GM10248 (cell line): ENCODE results near the gene ENPEP.
A peak's percentile ranks its signal among the peaks of the same experiment; 100 is the strongest.
"Not testable (repeated sequence)": the region's sequence is repeated elsewhere in the genome, so short reads cannot be mapped to it uniquely, and the experiment has no call there.

ENCODE experiments used
- CTCF ChIA-PET: fragments of 300-600 bp; sonication (Branson Sonifier 250); formaldehyde crosslinking; extraction: SDS; loops from one replicate; lab custom pipeline; 2021; ENCODE audit warnings: antibody characterized with exemption; lab: Yijun Ruan, JAX
- POLR2A ChIA-PET: fragments of 350-650 bp; sonication (Branson Sonifier 250); formaldehyde crosslinking; extraction: SDS; loops from one replicate; lab custom pipeline; 2020; ENCODE audit warnings: antibody characterized with exemption; lab: Yijun Ruan, JAX
- DNase-seq: peaks from one replicate; pipeline ENCODE4 v3.0.0; 2012; ENCODE audit errors: extremely low spot score
- TF ChIP-seq, protein P1 (sequence below): IDR thresholded peaks from 2 replicates; pipeline ENCODE4 v1.5.1; 2012; ENCODE audit warnings: mild to moderate bottlenecking, low read depth; ENCODE audit errors: extremely low read depth, missing control alignments, control extremely low read depth

ENPEP gene

GRCh38 chr4:110544594-110544993, 68.6 kb downstream of the ENPEP start:
- POLR2A ChIA-PET = no interaction called here
- CTCF ChIA-PET = interaction anchor here (1.7 kb wide), 1 partner anchor 25 kb away, joined by 4 read pairs; no protein-coding TSS in a partner anchor
- TF ChIP-seq, protein P1, sequence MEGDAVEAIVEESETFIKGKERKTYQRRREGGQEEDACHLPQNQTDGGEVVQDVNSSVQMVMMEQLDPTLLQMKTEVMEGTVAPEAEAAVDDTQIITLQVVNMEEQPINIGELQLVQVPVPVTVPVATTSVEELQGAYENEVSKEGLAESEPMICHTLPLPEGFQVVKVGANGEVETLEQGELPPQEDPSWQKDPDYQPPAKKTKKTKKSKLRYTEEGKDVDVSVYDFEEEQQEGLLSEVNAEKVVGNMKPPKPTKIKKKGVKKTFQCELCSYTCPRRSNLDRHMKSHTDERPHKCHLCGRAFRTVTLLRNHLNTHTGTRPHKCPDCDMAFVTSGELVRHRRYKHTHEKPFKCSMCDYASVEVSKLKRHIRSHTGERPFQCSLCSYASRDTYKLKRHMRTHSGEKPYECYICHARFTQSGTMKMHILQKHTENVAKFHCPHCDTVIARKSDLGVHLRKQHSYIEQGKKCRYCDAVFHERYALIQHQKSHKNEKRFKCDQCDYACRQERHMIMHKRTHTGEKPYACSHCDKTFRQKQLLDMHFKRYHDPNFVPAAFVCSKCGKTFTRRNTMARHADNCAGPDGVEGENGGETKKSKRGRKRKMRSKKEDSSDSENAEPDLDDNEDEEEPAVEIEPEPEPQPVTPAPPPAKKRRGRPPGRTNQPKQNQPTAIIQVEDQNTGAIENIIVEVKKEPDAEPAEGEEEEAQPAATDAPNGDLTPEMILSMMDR = no peak
- no peak for DNase-seq

DNA sequence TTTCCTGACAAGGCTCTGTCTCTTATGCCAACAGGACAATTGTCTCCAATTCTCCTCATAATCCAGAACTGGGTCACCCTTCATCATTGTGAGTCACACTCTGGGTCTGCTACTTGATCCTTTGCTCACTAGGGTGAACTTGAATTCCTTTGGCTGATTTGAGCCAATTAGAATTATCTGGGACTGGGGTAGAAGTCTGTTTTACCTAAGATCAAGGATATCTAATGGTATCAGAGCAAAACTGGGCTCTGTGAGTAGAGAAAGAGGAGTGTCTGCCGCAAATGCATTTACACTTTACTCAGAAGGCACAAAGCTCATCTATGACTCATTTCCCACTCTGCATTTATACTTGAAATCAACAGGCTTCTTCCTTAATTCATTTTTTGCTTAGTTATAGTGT, 74.3 kb downstream of the ENPEP start:
- TF ChIP-seq, protein P1 = no peak
- POLR2A ChIA-PET = no interaction called here
- DNase-seq = no peak
- CTCF ChIA-PET = no interaction called here

DNA sequence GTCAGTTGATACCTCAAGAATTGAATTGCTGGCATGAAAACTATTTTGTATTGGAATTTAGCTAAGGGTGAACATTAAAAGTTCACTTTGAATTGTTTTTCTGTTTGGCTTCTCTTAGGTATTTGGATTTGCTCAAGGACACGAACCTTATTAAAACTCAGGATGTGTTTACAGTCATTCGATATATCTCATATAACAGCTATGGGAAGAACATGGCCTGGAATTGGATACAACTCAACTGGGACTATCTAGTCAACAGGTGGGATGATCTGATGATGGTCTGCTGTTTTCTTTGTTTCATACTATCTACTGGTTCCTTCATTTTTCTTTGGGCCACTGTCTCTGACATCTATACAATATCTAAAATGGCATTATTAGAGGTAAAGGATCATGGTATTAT, 77.2 kb downstream of the ENPEP start:
- ChIA-PET POLR2A (no interaction called here), CTCF (no interaction called here)
- no peak for DNase-seq
- TF ChIP-seq, protein P1 = no peak

GRCh38 chr4:110567214-110567613, 91.3 kb downstream of the ENPEP start:
- DNase-seq = no peak
- POLR2A ChIA-PET = no interaction called here

DNA sequence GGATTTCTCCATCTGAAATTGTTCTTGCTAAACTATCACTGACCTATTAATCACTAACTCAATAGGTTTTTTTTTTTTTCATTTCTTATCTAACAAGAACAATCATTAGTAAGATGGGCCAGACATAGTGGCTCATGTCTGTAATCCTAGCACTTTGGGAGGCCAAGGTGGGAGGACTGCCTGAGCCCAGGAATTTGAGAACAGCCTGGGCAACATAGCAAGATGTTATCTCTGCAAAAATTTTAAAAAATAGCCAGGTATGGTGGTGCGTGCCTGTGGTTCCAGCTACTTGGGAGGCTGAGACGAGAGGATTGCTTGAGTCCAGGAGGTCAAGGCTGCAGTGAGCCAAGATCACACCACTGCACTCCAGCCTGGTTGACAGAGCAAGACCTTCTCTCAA, 100.7 kb downstream of the ENPEP start:
- CTCF ChIA-PET, DNase-seq, POLR2A ChIA-PET: not testable (repeated sequence)

More at GRCh38 chr4:110567214-110567613, 91.3 kb downstream of the ENPEP start:
- TF ChIP-seq, protein P1 = no peak
- CTCF ChIA-PET = no interaction called here

DNA sequence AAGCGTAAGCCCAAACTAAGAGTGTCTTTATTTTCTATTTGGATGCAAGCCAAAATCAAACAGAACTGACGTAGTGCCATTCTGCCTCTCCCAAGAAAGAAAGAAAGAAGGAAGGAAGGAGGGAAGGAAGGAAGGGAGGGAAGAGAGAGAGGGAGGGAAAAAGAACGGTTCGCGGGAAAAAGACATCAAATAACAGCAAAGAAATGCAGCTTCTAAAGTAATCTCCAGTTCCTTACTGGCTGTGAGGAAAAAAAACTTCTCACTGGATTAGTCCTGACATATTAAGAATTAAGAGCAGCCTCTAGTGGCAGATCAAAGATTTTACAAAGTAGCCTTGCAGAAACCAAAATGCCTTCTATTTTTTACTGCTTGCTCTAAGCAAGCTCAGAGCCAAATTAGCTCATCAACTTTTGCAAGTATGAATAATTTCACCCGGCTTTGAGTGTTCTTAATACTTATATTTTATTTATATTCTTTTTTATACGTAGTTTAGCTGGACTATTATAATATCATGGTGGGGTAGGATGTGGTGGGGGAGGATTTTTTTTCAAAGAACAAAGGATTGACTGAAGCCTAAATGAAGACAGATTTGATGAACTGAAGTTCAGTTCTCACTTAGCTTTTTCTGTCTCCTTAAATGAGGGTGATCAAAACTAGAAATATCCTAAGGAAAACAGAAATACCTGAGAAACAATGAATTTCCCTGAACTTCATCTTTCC, 110.3 kb downstream of the ENPEP start:
- CTCF ChIA-PET = no interaction called here

More for the DNA sequence above, 110.3 kb downstream of the ENPEP start:
- peak; percentile 29 for DNase-seq
- POLR2A ChIA-PET = no interaction called here
- TF ChIP-seq, protein P1 = peak; percentile 32
